Activated naive CD8-positive, alpha-beta T cell treated with anti-CD3 and anti-CD28 coated beads, Interleukin-2, amount 10 ng/mL, durations not matched to agents 7 days and 5 days (primary cell): Measurements from ENCODE around the gene SBK1. TPM values are rescaled to one million over a fixed set of nuclear protein-coding genes. Genes with fewer than 3 reads are reported as not detected.
A peak's percentile ranks its signal among the peaks of the same experiment; 100 is the strongest.
"Not testable (repeated sequence)": the region's sequence is repeated elsewhere in the genome, so short reads cannot be mapped to it uniquely, and the experiment has no call there.

Experiments
- ATAC-seq: fragments of 150-1000 bp; cut with Tn5 transposase; one replicate; pipeline ENCODE4 v1.10.0; 2021; ENCODE audit warnings: low read depth, moderate library complexity
- POLR2A ChIA-PET: fragments of 350-600 bp; sonication (Branson Sonifier 250); formaldehyde crosslinking; loops from one replicate; lab custom pipeline; 2021; ENCODE audit warnings: antibody characterized with exemption; lab: Charles Lee
- DNase-seq: peaks from one replicate; pipeline ENCODE4 v3.0.0; 2021
- H3K27ac Mint-ChIP-seq: one replicate; pipeline ENCODE4 v1.8.0; 2022; ENCODE audit warnings: mild to moderate bottlenecking, mixed read lengths
- H3K27me3 Mint-ChIP-seq: one replicate; pipeline ENCODE4 v1.8.0; 2022; ENCODE audit warnings: mild to moderate bottlenecking, moderate library complexity, mixed read lengths
- H3K36me3 Mint-ChIP-seq: one replicate; pipeline ENCODE4 v1.8.0; 2021; ENCODE audit warnings: mild to moderate bottlenecking, mixed read lengths
- H3K4me1 Mint-ChIP-seq: one replicate; pipeline ENCODE4 v1.8.0; 2021; ENCODE audit warnings: mixed read lengths
- H3K4me3 Mint-ChIP-seq: one replicate; pipeline ENCODE4 v1.8.0; 2022; ENCODE audit warnings: mild to moderate bottlenecking, moderate library complexity, mixed read lengths
- H3K9me3 Mint-ChIP-seq: one replicate; pipeline ENCODE4 v1.8.0; 2021; ENCODE audit warnings: mixed read lengths
- total RNA-seq, 2 experiments: library from RNA; stranded (reverse); gene quantifications; one replicate each; pipeline ENCODE4 v1.2.3, GENCODE V29; 2021

Gene SBK1
- total RNA-seq, 2 experiments from 2014 or later, result 15.9 TPM

DNA sequence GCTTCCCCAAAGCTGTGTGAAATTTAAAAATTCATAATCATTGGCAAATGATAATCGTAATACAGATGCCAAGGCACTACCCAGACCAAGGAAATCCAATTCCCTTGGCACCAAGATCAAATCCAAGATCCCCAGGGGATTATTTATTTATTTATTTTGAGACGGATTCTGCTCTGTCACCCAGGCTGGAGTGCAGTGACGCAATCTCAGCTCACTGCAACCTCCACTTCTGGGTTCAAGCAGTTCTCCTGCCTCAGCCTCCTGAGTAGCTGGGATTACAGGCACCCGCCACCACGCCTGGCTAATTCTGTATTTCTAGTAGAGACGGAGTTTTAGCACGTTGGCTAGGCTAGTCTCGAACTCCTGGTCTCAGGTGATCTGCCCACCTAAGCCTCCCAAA, 43.4 kb downstream of the SBK1 start:
- H3K36me3 Mint-ChIP-seq, H3K9me3 Mint-ChIP-seq, H3K4me3 Mint-ChIP-seq, POLR2A ChIA-PET, ATAC-seq, H3K27me3 Mint-ChIP-seq, DNase-seq, H3K4me1 Mint-ChIP-seq, H3K27ac Mint-ChIP-seq: not testable (repeated sequence)

DNA sequence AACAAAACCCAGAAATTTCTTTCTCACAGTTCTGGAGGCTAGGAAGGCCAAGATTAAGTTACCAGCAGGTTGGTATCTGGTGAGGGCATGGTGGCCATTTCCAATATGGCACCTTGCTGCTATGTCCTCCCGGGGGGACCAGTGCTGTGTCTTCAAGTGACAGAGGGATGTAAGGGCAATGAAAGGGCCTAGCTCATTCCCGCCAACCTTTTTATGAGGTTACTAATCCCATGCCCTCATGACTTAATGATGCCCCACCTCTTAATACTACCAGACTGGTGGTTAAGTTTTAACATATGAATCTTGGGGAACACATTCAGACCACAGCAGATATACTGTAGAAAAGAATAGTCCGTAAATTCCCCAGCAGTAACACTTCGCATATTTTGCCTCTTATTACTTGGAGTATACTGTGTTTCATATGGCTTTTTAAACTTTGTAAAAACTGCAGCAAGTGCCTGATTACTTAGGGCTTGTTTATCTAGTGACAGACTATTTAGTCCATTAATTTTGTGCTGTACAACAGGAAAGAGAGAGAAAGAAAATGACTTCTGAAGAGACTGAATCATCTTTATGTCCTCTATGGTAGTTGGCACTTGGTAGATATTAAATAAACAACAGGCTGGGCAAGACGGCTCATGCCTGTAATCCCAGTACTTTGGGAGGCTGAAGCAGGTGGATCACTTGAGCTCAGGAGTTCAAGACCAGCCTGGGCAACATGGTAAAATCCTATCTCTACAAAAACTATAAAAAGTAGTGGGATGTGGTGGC, 44.8 kb downstream of the SBK1 start:
- DNase-seq, H3K36me3 Mint-ChIP-seq, H3K27ac Mint-ChIP-seq, POLR2A ChIA-PET, ATAC-seq, H3K4me3 Mint-ChIP-seq, H3K9me3 Mint-ChIP-seq, H3K27me3 Mint-ChIP-seq, H3K4me1 Mint-ChIP-seq: not testable (repeated sequence)

DNA sequence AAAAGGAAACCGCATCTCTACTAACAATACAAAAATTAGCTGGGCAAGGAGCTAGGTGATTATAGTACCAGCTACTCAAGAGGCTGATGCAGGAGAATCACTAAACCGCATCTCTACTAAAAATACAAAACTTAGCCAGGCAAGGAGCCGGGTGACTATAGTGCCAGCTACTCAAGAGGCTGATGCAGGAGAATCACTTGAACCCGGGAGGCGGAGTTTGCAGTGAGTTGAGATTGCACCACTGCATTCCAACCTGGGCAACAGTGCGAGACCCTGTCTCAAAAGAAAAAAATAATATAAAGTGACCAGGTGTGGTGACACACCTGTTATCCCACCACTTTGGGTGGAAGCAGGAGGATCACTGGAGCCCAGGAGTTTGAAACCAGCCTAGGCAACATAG, 45.9 kb downstream of the SBK1 start:
- H3K4me1 Mint-ChIP-seq, ATAC-seq, H3K4me3 Mint-ChIP-seq, H3K9me3 Mint-ChIP-seq, H3K27ac Mint-ChIP-seq, H3K27me3 Mint-ChIP-seq, POLR2A ChIA-PET, H3K36me3 Mint-ChIP-seq, DNase-seq: not testable (repeated sequence)

DNA sequence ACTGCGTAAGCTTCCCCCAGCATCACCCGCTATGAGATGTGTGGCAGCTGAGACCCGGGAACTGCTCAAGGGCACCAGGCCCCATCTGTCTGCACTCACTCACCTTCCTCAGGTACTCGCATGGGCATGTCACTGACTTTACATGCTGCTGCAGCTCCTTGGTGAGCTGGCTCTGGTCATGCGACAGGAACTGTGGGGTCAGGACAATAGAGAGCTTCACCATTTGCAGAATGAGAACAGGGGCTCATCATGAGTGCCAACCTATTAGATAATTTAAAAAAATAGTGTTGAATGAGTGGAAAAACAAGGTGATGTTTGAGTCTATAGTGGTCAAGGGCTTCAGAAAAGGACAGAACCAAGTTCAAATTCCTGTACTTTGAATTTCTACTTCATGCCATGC, 70.3 kb downstream of the SBK1 start:
- POLR2A ChIA-PET, H3K4me1 Mint-ChIP-seq, H3K27me3 Mint-ChIP-seq, H3K4me3 Mint-ChIP-seq, ATAC-seq, DNase-seq, H3K9me3 Mint-ChIP-seq, H3K27ac Mint-ChIP-seq, H3K36me3 Mint-ChIP-seq: not testable (repeated sequence)

DNA sequence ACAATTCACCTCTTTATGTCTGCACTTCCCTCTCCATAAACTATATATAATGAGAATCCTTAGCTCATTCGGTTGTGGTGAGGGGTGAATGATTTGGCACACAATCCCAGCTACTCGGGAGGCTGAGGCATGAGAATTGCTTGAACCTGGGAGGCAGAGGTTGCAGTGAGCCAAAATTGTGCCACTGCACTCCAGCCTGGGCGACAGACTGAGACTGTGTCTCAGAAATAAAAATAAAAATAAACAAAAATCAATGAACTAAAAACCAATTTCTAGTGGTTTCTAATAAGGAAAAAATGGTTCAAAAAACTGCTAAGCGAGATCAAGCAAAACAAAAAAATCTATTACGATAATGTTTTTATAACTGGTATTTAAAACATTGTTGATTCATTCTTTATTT, 71.1 kb downstream of the SBK1 start, which contains the start of gene NPIPB6:
NPIPB6 (minus strand) TSS at position 101 of the 400 bp plus-strand sequence. CDS start 686 bp downstream, outside the sequence.
- H3K27me3 Mint-ChIP-seq, H3K27ac Mint-ChIP-seq, ATAC-seq, POLR2A ChIA-PET, H3K9me3 Mint-ChIP-seq, H3K4me1 Mint-ChIP-seq, DNase-seq, H3K4me3 Mint-ChIP-seq, H3K36me3 Mint-ChIP-seq: not testable (repeated sequence)

DNA sequence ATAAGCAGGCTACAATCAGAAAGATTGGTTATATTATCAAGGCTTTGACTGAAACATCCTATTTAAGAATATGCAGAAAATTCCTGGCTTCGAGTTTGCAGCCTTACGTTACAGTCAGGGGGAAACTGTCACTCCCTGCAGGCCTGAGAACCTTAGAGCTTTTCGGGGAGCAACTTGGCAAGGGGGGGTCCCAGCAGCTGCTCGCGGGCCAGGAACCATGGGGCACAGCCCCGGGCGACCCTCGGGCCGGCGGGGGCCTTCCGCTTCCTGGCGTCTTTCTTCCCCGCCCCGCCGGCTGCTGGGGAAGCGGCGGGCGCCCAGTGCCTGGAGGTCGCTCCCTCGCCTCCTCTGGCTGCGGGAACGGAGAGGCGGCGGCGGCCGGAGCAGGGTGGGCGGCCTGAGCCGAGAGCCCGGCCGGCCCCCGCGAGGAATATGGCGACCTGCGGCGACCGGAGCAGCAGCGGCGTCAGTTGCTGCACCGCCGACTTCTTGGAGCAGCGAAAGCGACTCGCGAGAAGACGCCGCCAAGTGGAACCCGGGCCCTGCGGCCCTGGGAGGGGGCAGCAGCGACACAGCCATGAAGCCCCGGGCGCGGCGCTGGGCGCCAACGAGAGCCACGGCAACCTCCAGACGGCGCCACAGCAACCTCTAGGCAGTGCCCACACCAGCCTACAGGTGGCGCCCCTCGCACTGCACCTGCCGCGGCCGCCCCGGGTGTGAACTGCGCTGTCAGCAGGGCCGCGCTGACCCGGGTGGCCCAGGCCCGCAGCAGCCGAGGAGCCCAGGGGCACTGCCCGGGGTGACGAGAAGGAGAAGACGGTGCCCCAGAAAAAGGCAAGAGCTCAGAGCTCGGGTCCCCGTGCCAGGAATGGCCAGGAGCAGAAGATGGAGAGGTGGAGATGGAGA, 72.2 kb downstream of the SBK1 start:
- H3K27me3 Mint-ChIP-seq, H3K27ac Mint-ChIP-seq, POLR2A ChIA-PET, H3K9me3 Mint-ChIP-seq, H3K4me1 Mint-ChIP-seq, H3K36me3 Mint-ChIP-seq, H3K4me3 Mint-ChIP-seq: not testable (repeated sequence)
- DNase-seq (peak; percentile 40), ATAC-seq (peak; percentile 95)

DNA sequence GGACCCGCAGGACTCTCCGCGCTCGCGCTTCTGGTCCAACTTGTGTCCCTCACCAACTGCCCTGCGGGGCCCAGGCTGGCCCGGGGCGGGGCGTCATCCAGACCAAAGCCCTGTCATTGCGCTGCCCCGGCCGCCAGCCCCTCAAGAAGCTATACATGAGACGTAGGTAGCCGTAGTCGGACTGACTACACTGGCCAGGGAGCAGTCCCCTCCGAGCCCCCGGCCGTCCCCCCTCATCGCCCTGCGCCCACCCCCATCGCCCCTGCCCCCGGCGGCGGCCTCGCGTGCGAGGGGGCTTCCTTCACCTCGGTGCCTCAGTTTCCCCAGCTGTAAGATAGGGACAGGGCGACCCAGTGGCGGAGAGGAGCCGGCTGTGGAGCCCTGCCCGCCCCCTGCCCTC, 75.6 kb downstream of the SBK1 start:
- ATAC-seq, H3K27me3 Mint-ChIP-seq, POLR2A ChIA-PET, H3K4me1 Mint-ChIP-seq, DNase-seq, H3K27ac Mint-ChIP-seq, H3K9me3 Mint-ChIP-seq, H3K4me3 Mint-ChIP-seq, H3K36me3 Mint-ChIP-seq: not testable (repeated sequence)

Other genes starting within 250 kb of the SBK1 start
- gene GSG1L, start 228.8 kb upstream of the SBK1 start, total RNA-seq, result not detected
- gene XPO6, start 80.6 kb upstream of the SBK1 start, total RNA-seq, result 100 to 1,000 TPM; 261 to 280 TPM
- gene NPIPB6, start 71.0 kb downstream of the SBK1 start, total RNA-seq, result 1 to 10 TPM; 2.4 to 4.5 TPM
- 10 to 100 TPM; 33.8 to 65.1 TPM for gene EIF3CL, start 111.3 kb downstream of the SBK1 start, total RNA-seq
- gene NPIPB7, start 179.8 kb downstream of the SBK1 start, total RNA-seq, result under 1 TPM in 1 of 2 experiments, not detected in 1; 0.25 TPM
- 10 to 100 TPM; 58.4 to 60.0 TPM for gene CLN3, start 199.5 kb downstream of the SBK1 start, total RNA-seq
- 10 to 100 TPM; 23.9 to 26.1 TPM for gene APOBR, start 202.1 kb downstream of the SBK1 start, total RNA-seq
- not detected for gene IL27, start 214.3 kb downstream of the SBK1 start, total RNA-seq
- gene NUPR1, start 246.4 kb downstream of the SBK1 start, total RNA-seq, result under 1 TPM in 1 of 2 experiments, not detected in 1; 0.20 TPM